NCI-H69 (cell line): ENCODE data around the gene GSG1L.
"Not testable (repeated sequence)": the region's sequence is repeated elsewhere in the genome, so short reads cannot be mapped to it uniquely, and the experiment has no call there.

Experiments used
- DNase-seq: peaks from one replicate; lab custom pipeline; 2025; lab: John Stamatoyannopoulos, UW

The GSG1L gene

GRCh38 chr16:27950206-27950887 lies 113.2 kb downstream of the GSG1L start:
- DNase-seq = no peak

GRCh38 chr16:27947696-27948095 lies 115.8 kb downstream of the GSG1L start:
- no peak for DNase-seq

GRCh38 chr16:27945233-27945973 lies 118.1 kb downstream of the GSG1L start:
- DNase-seq = peak; percentile 65

GRCh38 chr16:27943766-27944165 lies 119.7 kb downstream of the GSG1L start:
- DNase-seq = no peak

GRCh38 chr16:27942071-27942470 lies 121.4 kb downstream of the GSG1L start:
- DNase-seq = not testable (repeated sequence)

DNA sequence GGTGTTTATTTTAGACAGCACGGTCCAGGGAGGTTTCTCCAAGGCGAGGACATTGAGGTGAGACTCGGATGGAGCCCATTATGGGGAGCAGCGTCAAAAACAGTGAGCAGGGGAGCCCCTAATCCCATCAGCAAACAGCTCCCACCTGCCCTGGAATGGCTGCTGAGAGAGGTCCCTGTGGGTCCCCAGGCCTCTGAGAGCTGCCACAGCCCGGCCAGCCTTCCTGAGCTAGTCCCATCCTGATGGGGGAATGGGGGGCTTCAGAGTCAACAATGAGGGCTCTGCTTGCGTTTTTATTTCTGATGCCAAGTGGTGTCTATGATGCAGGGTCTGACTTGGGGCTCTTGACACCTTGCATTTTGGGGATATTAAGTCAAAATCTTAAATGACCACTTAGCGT lies 128.4 kb downstream of the GSG1L start:
- DNase-seq = no peak

DNA sequence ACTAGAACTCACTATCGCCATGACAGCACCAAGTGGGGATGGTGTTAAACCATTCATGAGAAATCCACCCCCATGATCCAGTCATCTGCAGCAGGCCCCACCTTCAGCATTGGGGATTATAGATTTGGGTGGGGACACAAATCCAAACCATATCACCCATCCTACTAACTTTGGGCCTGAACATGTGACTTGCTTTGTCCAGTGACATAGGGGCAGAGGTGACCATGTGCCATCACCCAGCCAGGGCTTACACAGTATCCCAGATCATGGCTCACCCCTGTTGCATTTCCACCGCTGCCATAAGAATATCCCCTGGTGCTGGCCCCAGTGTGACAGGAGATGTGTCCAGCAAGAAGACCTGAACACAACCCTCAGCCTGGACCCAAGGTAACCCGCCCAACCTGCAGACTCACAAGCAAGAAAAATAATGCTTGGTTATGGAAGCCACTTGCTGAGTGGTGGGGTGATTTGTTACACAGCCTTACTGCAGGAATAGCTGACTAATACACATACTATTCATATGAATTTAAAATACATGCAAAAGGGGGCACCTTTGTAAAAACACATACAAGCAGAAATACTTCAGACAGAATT lies 130.9 kb downstream of the GSG1L start:
- no peak for DNase-seq

DNA sequence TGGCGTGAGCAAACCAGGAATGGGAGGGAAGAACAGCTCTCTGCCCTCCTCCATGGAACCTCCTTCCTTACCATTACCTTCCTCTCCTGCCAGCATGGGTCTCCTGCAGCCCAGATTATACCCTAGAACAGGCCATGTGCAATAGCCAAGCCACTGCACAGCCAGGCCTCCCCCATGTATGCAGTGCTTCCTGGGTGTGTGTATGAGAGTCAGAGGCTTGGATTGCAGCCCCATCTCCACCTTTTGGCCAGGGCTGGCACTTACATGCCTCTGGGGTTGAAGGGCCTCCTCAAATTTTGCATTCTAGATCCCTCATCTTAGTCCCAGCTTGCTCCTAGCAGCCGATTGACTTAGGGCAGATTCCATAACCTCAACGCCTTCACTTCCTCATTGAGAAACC lies 133.7 kb downstream of the GSG1L start:
- no peak for DNase-seq

- peak; percentile 13 for DNase-seq
Observed at GRCh38 chr16:27928542-27928941, 135.0 kb downstream of the GSG1L start.

DNA sequence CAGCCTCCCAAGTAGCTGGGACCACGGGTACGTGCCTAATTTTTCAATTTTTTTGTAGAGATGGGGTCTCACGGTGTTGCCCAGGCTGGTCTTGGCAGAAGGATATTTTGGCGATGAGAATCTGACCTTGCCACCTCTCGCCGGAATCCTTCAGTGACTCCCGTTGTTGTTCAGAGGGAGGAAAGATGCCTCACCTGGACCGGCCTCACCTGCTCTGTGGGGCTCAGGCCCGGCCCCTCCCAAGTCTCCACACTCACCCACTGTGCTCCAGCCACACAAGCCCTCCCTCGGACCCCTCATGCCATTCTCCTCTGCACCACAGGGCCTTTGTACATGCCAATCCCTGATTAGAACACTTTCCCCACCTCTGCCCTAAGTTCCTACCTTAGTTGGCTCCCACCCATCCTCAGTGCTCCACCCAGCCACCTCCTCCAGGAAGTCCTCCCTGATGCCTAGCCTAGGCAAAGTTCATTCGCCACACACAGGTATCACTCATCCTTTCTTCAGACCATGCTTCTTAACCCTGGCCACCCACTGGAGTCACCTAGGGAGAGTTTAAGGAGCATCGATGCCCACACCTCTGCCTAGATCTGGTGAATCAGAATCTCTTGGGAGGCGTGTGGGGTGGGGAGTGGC lies 136.1 kb downstream of the GSG1L start:
- DNase-seq = no peak

DNA sequence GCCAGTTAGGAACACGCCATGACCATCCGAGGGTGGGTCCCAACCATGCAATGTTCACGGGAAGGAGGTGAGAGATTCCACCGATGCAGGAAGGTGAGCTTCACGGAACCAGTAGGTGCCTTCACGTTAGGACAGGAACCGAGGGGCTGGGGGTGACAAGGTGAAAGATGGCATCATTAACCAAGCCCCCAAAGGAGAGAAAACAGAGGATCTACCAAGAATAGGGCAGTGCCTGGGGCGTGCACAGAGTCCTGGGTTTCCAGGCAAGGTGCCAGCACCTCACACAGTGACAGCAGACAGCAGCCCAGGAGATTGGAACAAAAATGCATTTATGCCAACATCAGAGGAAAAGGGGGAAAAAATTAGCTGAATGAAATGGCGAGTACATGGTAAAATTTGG lies 137.9 kb downstream of the GSG1L start:
- peak; percentile 82 for DNase-seq

DNA sequence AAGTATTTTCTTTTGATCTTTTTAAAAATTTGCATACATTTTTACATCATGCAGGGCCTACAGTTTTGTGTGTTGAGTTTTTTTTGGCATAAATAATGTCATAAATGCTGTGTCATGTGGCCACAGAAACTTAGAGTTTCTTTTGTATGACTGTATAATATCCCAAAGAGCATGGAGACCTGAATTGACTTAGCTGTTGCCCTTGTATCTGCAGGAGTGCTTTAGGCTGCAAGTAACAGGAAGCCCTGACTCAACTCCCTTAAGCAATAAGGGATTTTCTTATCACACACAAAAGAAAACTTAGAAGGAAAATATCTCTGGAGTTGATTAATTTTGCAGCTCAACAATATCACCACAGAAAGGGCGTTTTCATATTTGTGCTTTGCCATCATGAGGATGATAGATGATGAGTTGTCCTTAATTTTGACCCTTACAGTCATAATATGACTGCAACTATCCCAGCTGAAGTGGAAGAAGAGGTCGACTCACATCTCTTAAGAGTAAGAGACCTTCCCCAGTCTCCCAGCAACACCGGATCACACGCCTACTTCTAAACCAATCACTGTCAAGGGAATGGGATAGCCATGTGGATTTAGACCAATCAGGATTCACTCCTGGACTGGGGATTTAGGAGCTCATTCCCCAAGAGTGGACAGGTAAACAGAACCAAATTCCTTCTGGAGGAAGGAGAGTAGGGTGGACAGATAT lies 138.9 kb downstream of the GSG1L start:
- DNase-seq = peak; percentile 27

DNA sequence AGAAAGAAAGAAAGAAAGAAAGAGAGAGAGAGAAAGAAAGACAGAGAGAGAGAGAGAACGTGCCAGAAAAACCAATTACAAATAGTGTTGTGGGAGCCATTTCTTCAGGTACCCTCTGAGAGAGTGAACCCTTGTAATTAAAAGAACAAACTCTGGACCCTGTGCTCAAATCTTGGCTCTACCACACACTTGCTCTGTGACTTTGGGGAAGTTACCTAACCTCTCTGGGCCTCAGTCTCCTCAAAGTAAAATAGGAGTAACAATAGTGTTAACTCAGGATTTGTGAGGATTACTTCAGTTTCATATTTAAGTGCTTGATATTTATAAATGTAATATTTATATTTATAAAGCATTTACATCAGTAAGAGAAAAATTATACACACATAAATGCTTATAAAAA lies 139.8 kb downstream of the GSG1L start:
- no peak for DNase-seq

DNA sequence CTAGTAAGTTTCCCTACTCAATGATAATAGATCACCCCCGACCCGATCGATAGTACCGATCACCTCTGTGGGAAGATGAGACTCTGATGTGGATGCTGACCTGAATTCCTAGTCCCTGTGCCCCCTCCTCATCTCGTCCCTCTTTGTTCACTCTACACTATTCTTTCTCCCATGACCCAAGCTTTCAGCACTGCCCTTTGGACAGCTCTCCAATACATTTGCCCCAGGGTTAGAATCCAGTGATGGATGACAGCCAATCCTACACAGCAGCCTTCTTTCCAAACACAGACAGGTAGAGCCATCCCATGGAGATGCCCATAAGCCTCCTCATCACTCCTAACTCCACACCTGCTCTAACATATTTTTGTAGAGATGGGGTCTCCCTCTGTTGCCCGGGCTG lies 141.1 kb downstream of the GSG1L start:
- DNase-seq = peak; percentile 27

DNA sequence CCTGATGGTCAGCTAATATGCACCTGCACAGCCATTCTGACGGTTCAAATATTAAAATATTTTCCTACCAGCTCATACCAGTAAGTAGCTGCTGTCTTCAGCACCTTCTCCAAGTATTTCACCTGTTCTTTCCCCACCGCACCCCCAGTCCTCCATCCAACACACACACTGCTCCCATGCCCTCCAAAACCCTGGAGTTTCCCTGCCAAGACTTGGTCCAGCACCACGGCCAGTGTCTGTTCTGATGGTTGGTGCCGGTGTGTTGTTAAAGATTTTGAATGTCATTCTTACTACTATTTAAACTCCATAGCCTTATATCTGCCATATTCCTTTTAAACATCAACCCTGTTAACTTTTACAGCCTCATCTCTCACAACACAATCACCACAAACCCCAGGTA lies 142.4 kb downstream of the GSG1L start:
- DNase-seq = no peak

DNA sequence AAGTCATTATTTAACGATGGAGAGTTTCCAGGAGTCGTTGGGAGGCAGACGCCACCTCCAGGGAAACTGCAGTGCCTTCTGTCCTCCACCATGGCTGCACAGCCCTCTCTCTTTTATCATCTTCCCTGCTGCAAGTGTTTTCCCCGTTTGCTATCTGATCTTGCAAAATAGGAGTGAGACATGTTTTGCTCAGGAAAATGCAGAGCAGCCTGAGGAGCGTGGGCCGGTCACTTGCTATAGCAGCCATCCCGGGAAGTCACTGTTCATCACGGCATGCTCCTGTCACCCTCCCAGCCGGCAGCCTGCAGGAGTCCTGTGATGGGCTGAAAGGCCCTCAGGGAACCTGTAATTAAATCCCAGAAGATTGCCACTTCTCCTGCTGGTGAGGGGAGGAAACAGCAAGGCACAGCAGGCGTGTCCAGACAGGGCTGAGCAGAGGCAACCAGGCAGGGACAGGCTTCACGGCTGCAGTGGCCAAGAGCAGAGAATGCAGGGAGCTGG lies 143.1 kb downstream of the GSG1L start:
- peak; percentile 97 for DNase-seq

- no peak for DNase-seq
Observed at GRCh38 chr16:27918755-27919154, 144.8 kb downstream of the GSG1L start.

DNA sequence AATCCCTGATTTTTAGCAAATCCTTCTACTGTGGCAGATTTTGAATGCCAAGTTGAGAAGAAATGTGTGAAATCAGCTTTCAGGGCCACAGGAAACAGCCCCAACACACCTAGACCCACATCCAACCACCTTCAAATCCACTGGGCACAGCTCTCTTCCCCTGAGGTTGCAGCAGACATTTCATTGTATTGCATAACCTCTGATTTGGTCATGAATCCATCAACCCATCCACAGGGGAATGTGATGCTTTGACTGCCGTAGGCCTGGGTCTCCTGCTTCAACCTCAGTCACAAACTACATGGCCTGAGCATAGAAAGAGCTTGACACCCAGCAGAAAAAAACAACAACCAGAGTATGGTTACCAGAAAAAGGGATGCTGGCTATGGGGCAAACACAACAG lies 145.6 kb downstream of the GSG1L start:
- no peak for DNase-seq

DNA sequence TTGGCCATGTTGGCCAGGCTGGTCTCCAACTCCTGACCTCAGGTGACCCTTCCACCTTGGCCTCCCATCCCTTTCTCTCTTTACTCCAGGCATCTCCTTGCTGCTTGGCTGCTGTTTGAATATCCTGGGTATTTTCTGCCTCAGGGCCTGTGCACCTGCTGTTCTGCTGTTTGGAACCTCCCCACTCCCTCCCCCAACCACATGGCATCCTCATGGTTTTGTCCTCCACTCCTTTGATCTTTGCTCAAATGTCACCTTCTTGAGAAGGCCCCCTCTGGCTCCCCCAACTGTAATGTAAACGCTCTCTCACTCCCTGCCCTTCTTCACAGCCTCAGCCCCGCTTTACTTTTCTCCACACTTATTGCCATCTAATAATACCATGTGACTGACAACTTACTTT lies 152.0 kb downstream of the GSG1L start:
- DNase-seq = peak; percentile 38

DNA sequence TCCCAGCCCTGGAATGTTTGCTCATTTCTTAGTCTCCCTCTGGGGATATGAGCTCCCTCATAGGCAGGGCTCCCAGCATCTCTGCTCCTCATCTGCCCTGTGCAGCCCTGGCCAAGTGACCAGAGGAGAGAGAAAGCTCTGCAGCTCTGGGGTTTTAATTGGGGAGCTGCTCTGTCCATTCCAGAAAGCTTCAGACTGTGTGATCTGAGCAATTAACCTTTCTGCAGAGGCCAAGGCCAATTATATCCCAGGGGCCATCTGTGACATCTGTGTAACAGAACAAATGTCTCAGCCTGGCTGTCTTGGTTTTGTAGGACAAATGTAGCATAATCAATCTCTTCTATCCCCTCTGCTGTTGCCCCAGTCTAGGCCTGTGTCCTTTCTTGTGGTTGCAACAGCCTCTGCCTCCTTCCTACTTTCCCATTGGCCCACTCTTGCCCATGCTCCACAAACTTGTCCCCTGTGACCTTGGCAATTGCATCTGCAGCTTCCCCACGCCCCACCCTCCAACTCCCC lies 156.0 kb downstream of the GSG1L start:
- peak; percentile 13 for DNase-seq

DNA sequence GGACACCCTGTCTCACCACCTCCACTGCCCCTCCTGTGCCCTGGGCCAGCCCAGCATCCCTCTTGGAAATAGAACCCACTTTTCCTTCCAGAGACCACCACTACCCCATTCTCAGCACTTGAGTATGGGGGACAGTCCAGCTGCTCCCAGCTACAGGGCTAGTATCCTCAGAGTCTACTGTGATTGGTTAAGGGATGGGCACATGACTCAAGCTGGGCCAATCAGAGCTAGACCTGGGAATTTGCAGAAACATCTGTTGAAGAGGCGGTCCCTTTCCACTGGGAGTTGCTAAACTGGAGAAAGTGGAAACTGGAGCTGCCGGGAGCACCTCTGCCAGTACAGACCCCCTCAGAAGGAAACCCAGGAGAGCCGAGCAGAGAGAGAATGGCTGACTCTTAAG lies 156.6 kb downstream of the GSG1L start:
- DNase-seq = no peak
